Inflammatory macrophage (primary cell): ENCODE data around the gene DIPK1A.

Experiments used
- DNase-seq, 2 donors: peaks; one replicate each; pipeline ENCODE4 v3.0.0-alpha.2; 2020 to 2022
- total RNA-seq, 18 experiments: gene quantifications; one replicate each; lab custom pipeline; 2026; ENCODE audit warnings: mixed read lengths in 6 of 18, inconsistent platforms in 2 of 18; lab: John Stamatoyannopoulos, UW

Gene DIPK1A
- 2.3 to 20.3 (median 10.8) reads per million in 18 experiments for total RNA-seq

DNA sequence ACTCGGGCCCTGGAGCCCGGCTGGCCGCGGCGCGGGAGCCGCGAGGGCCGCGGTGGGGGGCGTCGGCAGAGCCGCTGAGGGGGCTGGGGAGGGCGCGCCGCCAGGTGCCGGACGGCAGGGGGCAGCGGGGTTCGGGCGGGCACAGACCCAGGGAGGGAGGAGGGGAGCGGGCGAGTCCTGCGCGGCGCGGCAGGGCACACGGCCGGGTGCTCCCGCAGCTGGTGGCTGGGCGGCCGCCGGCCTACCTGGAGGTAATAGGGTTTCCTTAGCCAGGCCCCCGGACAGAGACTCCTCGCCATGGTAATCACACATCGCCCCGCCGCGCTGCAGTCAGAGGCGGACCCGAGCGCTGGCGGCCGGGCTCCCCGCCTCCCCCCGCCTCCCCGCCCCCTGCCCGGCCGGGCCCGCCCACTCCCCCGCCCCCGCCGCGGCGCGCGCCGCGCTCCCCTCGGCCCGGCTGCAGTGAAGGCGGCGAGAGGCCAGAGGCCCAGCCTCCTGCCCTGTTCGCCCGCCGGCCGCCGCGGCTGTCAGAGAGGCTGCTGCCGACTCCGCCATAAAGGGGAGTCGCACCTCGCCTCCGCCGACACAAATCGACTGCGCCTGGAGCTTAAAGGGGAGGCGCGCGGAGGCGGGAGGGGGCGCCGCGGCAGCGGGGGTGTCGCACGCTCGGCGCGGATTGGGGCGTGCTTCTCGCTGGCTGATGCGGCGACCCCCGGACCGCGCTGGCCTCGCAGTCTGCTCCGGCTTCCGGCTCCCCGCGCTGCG, at the start of gene DIPK1A:
Gene DIPK1A, minus strand, starts transcription at position 332 of the 765 bp plus-strand sequence. Its CDS starts 33 bp downstream, at position 299.
- DNase-seq = peak; percentile 23 to 44

GRCh38 chr1:93007941-93008577, 46.8 kb upstream of the DIPK1A start:
- DNase-seq = no peak

GRCh38 chr1:93005252-93005598, 44.0 kb upstream of the DIPK1A start:
- no peak for DNase-seq

GRCh38 chr1:93004566-93005251, 43.4 kb upstream of the DIPK1A start:
- no peak for DNase-seq

DNA sequence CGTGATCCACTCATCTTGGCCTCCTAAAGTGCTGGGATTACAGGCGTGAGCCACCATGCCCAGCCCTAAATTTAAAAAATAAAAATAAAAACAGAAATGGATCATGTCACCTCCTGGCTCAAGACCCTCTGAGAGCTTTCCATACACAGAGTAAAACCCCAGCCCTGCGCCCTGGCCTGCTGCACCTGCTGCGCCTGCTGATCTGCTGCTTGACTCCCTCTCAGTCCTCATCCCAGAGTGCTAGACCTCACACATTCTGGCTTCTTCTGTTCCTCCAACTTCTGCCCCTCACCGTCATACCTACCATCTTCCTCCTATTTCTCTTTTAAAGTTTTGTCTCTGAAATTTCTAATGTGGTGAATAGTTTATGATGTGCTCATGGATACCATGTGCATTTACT, 42.7 kb upstream of the DIPK1A start:
- DNase-seq = no peak

- peak in 1 of 2 donors; percentile 41 for DNase-seq
These were observed 41.5 kb upstream of the DIPK1A start for GRCh38 chr1:93002781-93003180.

GRCh38 chr1:93001893-93002292, 40.6 kb upstream of the DIPK1A start:
- no peak for DNase-seq

DNA sequence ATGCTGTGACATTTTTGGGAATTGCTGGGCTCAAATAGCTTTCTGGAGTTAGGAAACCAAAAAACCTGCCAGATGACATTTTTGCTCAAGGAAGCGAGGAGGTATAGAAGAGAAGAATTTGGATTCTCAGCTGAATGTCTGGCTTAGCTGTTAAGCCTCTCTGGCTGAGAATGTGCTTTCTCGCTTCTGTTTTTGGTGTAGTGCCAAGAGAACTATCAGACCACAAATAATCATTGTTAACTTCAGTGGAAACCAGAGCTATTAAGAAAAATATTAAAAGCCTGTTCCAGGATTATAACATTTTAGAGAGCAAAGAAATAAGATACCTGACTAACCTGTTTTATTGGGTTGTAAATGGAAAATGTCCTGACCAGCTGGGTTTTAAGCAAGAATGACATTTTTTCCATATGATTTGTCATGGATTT, 39.5 kb upstream of the DIPK1A start:
- DNase-seq = no peak

DNA sequence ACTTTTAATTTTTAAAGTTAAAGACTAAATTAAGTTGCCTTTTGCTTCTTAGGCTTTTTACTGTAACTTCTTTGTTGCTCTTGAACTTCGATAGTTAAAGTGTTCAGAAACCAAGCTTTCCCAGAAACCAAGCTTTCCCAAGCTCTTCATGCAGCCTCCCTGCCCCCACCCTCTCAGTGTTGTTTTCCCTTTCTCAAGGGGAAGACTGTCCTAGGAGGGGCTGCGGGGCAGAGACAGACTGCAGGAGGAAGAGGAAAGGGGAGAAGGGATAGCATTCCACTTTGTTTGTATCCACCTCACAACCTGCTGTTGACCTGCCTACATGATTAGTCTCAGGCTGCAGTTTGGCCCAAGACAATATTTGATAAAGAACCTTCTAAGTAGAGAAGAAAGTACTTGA, 39.0 kb upstream of the DIPK1A start:
- DNase-seq = no peak

- DNase-seq = no peak
These were observed 37.6 kb upstream of the DIPK1A start for GRCh38 chr1:92998821-92999220.

DNA sequence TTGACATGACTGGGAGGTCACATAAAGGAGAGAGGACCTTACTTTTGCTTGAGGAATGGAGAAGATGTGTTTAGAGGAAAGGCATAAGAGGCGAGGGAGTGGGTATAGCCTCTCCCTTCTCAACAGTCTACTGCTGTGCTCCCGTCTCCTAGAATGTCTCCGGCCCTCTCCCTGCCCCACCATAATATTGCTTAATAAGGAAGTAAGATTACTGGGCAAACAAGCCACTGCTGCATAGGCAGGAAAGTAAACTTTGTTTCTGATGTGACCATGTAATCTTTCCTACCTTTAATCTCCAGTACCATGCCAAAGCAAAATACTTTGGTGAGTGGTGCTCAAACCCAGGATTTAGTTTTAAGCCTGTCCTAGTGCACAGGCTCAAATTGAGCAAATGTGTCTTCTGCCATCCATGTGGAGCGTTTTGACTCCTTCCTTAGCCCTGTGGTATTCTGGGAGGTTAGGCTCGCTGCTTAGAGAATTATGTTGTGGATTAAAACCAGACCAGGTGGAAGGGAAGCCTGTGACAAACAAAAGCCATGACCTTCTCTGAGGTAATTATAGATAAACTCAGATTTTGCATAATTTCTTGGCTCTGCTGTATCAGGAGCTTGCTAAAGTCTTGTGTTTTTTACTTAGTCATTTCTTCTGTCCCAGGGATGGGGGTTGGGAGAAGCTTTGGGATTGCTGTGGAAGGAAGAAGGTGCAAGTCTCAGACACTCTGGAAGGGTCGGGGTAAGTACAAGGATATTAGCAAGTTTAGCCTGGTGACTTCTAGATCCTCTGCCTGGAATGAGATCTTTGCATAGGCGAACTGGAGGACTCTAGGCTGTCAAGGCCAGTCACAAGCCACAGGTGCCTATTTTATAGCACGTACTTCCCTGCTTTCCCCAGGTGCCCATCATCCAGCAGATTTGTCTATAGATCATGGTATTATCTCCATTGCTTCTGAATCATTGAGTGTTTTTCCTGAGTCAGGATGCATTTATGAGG, 34.5 kb upstream of the DIPK1A start:
- peak in 1 of 2 donors; percentile 26 for DNase-seq

DNA sequence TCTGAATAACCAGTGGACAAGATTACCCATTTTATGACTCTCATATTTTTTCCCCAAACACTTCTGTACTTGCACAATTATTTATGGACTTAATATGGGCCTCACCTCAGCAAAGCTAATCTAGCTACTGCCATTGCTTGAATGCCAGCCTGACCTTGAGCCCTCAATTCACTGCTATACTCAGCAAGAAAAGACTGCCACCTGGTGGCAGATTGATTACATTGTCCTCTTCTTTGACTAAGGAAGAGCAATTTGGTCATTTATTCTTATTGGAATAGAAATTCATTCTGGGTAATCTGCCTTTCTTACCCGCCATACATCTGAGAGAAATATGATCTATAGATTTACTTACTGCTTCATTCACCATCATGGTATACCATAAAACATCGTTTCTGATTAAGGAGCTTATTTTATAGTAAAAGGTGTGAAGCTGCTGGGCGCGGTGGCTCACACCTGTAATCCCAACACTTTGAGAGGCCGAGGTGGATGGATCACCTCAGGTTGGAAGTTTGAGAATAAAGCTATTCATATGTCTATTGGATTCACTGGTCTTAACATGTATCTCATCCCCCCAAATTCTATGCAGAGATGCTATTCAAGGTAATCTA, 32.9 kb upstream of the DIPK1A start:
- peak; percentile 87 to 89 for DNase-seq

DNA sequence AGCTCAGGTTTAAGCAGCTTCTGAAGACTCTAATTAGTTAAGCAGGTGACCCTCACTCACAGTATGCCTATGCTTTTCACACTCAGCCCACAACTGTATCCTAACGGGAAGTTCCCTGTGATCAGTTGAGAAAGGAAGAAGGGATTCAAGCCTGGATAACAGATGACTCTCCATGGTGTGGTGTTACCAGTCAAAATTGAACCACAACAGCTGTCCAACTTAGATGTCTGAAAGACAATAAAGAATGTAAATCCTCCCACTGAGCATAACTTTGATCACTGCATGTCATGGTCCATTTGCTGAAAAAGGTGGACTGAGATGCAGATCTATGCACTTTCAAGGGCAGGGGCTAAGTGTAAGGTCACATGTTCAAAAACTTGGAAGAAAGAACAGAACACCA, 32.3 kb upstream of the DIPK1A start:
- DNase-seq = no peak

DNA sequence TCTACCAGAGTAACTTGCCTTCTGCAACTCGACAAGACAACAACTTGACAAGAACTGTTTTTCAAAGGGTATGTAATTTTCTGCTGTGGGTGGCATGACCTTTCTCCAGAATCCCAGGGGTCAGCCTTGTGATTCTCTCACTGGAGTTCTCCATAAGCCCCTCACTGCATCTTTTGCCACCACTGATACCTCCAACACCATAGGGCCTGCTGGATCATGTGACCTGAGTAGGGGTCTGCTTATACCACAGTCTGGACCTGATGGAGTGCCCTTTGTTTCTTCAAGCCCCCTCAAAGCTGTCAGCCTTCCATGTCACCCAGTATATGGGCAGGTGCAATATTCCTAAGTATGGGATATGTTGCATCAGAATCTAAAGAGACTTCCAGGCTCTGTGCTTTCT, 31.6 kb upstream of the DIPK1A start:
- no peak for DNase-seq

DNA sequence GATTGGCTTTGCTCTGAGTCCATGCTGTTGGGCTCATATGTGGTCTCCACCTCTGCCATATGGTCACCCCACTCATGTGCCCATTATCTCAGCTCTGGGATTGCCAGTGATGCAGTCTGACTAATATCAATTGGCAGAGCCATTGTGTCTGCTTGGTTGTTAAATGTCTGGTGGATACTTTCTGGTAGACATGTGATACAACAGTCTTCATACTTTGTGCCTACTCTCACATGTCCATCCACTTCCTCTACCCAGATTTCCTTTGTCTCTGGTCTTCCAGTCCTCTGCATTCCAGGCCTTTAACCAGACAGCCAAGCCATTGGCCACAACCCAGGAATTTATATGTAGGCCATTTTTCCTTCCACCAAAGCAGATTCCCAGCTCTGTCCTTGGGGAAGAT, 30.8 kb upstream of the DIPK1A start:
- DNase-seq = no peak

DNA sequence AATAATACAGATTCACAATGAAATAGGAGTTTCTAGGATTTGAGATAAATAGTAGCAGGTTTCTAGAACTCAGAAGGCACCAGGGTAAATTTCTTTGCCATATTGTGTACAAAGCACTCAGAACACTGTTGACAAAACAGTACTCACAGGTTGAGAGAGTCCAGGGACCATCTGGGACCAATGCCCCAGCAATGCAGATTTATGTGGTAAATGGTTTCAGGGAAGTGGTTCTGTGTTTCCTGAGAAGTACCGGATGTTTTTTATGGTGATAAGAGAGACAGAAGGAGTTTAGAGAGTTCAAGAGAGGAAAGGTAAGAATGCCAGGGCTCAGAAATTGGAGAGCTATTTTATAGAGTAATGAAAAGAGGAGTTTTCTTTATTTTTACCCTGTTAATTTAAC, 29.6 kb upstream of the DIPK1A start:
- no peak for DNase-seq

DNA sequence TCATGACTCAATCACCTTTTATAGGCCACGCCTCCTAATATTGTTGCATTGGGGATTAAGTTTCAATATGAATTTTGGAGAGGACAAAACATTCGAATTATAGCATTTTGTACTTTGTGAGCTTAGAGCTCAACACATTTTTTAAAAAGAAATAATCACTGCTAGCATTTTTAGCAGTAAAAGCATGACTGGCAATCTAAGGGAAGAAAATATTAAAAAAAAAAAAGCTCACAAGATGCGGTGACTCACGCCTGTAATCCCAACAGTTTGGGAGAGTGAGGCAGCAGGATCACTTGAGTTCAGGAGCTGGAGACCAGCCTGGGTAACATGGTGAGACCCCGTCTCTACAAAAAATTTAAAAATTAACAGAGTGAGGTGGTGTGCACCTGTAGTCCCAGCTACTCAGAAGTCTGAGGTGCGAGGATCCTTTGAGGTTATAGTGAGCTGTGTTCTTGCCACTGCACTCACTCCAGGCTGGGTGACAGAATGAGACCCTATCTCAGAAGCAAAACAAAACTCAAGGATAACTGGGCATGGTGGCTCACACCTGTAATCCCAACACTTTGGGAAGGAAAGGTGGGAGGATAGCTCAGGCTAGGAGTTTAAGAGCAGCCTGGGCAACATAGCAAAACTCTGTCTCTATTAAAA, 28.8 kb upstream of the DIPK1A start:
- no peak for DNase-seq

GRCh38 chr1:92989253-92989652, 28.0 kb upstream of the DIPK1A start:
- no peak for DNase-seq

DNA sequence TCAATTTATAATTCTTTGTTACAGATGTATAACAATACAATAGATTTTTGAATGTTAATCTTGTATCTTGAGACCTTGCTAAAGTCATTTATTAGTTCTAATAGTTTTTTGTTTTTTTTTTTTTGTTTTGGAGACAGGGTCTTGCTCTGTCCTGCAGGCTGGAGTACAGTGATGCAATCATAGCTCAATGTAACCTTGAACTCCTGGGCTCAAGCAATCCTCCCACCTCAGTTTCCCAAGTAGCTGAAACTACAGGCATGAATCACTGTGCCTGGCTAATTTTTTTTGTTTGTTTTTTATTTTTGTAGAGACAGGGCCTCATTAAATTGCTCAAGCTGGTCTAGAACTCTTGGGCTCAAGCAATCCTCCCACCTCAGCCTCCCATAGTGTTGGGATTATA, 26.2 kb upstream of the DIPK1A start:
- no peak for DNase-seq

GRCh38 chr1:92985101-92985500, 23.8 kb upstream of the DIPK1A start:
- no peak for DNase-seq
